PC-9 (cell line): ENCODE results near the gene CELSR2. TPM values are rescaled to one million over a fixed set of nuclear protein-coding genes. Genes with fewer than 3 reads are reported as not detected.
"Not testable (repeated sequence)": the region's sequence is repeated elsewhere in the genome, so short reads cannot be mapped to it uniquely, and the experiment has no call there.

Source experiments
- BruUV-seq: library from RNA; stranded (reverse); fragments of 400-500 nt; replicated peaks from 2 replicates; lab custom pipeline; 2021; lab: Mats Ljungman, UMichigan
- CTCF ChIA-PET: fragments of 300-600 bp; sonication (Branson Sonifier 250); formaldehyde crosslinking; loops from one replicate; lab custom pipeline; 2022; ENCODE audit warnings: antibody characterized with exemption; lab: Charles Lee
- POLR2A ChIA-PET: fragments of 300-600 bp; sonication (Branson Sonifier 250); formaldehyde crosslinking; loops from one replicate; lab custom pipeline; 2022; ENCODE audit warnings: antibody characterized with exemption; ENCODE audit not compliant: unreplicated experiment; lab: Charles Lee
- DNase-seq, 2 experiments: peaks; one replicate each; pipeline versions ENCODE4 v3.0.0 to v3.0.0-alpha.2; 2015 to 2022; ENCODE audit warnings: mixed read lengths in 1 of 2
- H2AFZ ChIP-seq: fragments of 200-600 bp; sonication (generic); 2 replicates; pipeline ENCODE4 v1.8.1; 2017; ENCODE audit warnings: antibody characterized with exemption
- H3F3A ChIP-seq: fragments of 200-600 bp; sonication (generic); 2 replicates; pipeline ENCODE4 v1.8.1; 2017; ENCODE audit warnings: antibody characterized with exemption, mild to moderate bottlenecking, low read depth; ENCODE audit not compliant: insufficient read depth
- H3K27ac ChIP-seq: fragments of 200-600 bp; sonication (generic); 2 replicates; pipeline ENCODE4 v1.6.1; 2016; ENCODE audit warnings: mixed run types
- H3K27me3 ChIP-seq: fragments of 200-600 bp; sonication (generic); 2 replicates; pipeline ENCODE4 v1.6.1; 2016; ENCODE audit warnings: low read depth, mixed run types; ENCODE audit not compliant: insufficient read depth
- H3K36me3 ChIP-seq: fragments of 200-600 bp; sonication (generic); 2 replicates; pipeline ENCODE4 v1.6.1; 2016; ENCODE audit warnings: low read depth, mixed run types
- H3K4me1 ChIP-seq: fragments of 200-600 bp; sonication (generic); replicated peaks from 2 replicates; pipeline ENCODE4 v1.6.1; 2016; ENCODE audit warnings: mixed run types; ENCODE audit not compliant: insufficient read depth
- H3K4me2 ChIP-seq: fragments of 200-600 bp; sonication (generic); 2 replicates; pipeline ENCODE4 v1.6.1; 2017; ENCODE audit warnings: mixed run types
- H3K4me3 ChIP-seq: fragments of 200-600 bp; sonication (generic); 2 replicates; pipeline ENCODE4 v1.6.1; 2016; ENCODE audit warnings: mixed run types
- H3K79me2 ChIP-seq: fragments of 200-600 bp; sonication (generic); 2 replicates; pipeline ENCODE4 v1.6.1; 2017; ENCODE audit warnings: low read depth, mixed run types
- H3K9me2 ChIP-seq: fragments of 200-600 bp; sonication (generic); 2 replicates; pipeline ENCODE4 v1.8.1; 2017; ENCODE audit warnings: mild to moderate bottlenecking; ENCODE audit not compliant: insufficient read depth
- H3K9me3 ChIP-seq: fragments of 200-600 bp; sonication (generic); 2 replicates; pipeline ENCODE4 v1.8.1; 2016; ENCODE audit warnings: low read depth; ENCODE audit not compliant: insufficient read depth
- H4K20me1 ChIP-seq: fragments of 200-600 bp; sonication (generic); 2 replicates; pipeline ENCODE4 v1.8.1; 2017; ENCODE audit not compliant: insufficient read depth
- EZH2 ChIP-seq: fragments of 200-600 bp; sonication (generic); IDR thresholded peaks from 2 replicates; pipeline ENCODE4 v1.8.0; 2017; ENCODE audit warnings: antibody characterized with exemption, low read depth
- intact Hi-C: fragments of 100-400 bp; cut with micrococcal nuclease; formaldehyde crosslinking; loops from one replicate; pipeline ENCODE4 v1.10.0; 2022; ENCODE audit not compliant: unreplicated experiment
- total RNA-seq: library from RNA; stranded (reverse); gene quantifications from 2 replicates; pipeline ENCODE4 v1.2.3, GENCODE V29; 2021
- TF ChIP-seq, protein P1 (sequence below): fragments of 200-600 bp; sonication (generic); conservative IDR thresholded peaks from 2 replicates; pipeline ENCODE4 v1.6.1; 2017; ENCODE audit warnings: mixed run types, antibody characterized with exemption, mild to moderate bottlenecking, moderate library complexity

The CELSR2 gene
- total RNA-seq, 1 experiment from 2014 or later = 19.5 TPM

DNA sequence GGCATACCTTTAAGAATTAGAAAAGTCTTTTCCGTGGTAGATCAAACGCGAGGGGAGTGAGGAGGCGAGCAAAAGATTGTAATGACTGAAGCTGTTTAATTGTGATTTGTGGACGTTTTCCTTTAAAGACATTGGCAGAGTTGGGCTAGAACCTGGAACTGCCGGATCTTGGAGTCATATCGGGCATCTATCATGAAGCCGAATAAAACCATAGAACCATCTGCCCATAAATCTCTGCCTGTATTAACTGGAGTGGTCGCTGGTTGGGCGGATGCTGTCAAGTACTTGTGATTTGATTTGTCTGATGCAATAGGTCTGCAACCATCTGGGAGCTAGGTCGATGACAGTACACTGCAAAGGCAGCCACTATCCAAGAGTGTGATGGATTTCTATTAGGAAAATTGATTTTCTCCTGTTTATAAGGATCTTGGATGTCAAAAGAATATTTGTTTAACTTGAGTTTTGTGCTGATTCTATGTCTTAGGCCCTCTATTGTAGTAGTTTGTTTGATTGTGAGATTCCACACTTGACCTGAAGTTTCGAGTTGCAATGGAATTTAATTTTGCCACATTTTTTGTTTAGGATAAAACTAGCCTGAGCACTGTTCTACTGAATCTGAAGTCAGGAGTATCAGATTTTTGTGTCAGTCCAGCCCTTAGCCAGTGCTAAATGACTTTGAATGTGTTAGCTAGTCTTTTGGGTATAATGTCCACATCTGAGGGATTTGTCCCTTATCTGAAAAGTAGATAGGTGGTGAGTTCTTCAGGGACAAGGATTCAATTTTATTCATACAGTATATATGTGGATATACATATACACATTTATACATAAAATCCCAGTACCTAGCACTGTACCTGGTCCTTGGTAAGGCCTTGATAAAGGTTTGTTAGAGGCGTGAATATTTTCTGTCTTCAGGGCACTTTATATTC is 34.4 kb upstream of the CELSR2 start:
- H3K9me3 ChIP-seq = no peaks in the 10 kb centered on the region
- H4K20me1 ChIP-seq = peaks cover 23% of the 10 kb centered on the region
- intact Hi-C loops = loop anchor here (2.0 kb wide), 1 partner anchor 18 kb away; no protein-coding TSS in a partner anchor
- CTCF ChIA-PET = interaction anchor here (0.7 to 0.8 kb wide), 2 partner anchors 16 to 319 kb away, joined by 3 to 4 read pairs; no protein-coding TSS in a partner anchor
- TF ChIP-seq, protein P1, sequence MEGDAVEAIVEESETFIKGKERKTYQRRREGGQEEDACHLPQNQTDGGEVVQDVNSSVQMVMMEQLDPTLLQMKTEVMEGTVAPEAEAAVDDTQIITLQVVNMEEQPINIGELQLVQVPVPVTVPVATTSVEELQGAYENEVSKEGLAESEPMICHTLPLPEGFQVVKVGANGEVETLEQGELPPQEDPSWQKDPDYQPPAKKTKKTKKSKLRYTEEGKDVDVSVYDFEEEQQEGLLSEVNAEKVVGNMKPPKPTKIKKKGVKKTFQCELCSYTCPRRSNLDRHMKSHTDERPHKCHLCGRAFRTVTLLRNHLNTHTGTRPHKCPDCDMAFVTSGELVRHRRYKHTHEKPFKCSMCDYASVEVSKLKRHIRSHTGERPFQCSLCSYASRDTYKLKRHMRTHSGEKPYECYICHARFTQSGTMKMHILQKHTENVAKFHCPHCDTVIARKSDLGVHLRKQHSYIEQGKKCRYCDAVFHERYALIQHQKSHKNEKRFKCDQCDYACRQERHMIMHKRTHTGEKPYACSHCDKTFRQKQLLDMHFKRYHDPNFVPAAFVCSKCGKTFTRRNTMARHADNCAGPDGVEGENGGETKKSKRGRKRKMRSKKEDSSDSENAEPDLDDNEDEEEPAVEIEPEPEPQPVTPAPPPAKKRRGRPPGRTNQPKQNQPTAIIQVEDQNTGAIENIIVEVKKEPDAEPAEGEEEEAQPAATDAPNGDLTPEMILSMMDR = no peak
- no peak for TF ChIP-seq EZH2
- H3K36me3 ChIP-seq = peaks cover 37% of the 10 kb centered on the region
- peak overlapping the region; percentile 93 for H3K4me2 ChIP-seq
- peak; percentile 25 to 80 for DNase-seq
- H3F3A ChIP-seq = peaks cover 24% of the 10 kb centered on the region; the same call in 1 of the 2 replicates
- POLR2A ChIA-PET = interaction anchor here (0.5 to 0.9 kb wide), 4 partner anchors 9 to 1230 kb away, joined by 3 to 29 read pairs (median 6); partner anchors contain the start of gene TAF13
- H3K4me3 ChIP-seq = peak overlapping the region; percentile 87
- peak overlapping the region; percentile 91 for H3K27ac ChIP-seq
- H3K79me2 ChIP-seq = peaks cover 58% of the 10 kb centered on the region
- no peaks in the 10 kb centered on the region for H3K9me2 ChIP-seq
- H2AFZ ChIP-seq = peak overlapping the region; percentile 72; the same call in 1 of the 2 replicates
- no peaks in the 10 kb centered on the region for H3K27me3 ChIP-seq
- BruUV-seq = no TSS peak
- peaks cover 32% of the 10 kb centered on the region for H3K4me1 ChIP-seq

DNA sequence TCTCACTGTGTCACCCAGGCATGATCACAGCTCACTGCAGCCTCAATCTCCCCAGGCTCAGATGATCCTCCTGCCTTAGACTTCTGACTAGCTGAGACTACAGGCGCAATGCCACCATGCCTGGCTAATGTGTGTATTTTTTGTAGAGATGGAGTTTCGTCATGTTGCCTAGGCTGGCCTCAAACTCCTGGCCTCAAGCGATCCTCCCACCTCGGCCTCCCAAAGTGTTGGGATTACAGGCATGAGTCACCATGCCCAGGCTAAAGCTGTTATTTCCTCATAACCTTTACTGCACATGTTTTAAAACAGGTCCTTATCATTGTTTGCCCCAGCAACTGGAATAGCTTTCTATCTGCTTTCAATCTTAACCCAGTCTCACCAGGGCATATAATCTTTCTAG is 32.7 kb upstream of the CELSR2 start:
- H3K4me2 ChIP-seq = peak overlapping the region; percentile 93
- peak overlapping the region; percentile 87; the same call in 1 of the 2 replicates for H3K4me3 ChIP-seq
- H3K27ac ChIP-seq = peak overlapping the region; percentile 91

DNA sequence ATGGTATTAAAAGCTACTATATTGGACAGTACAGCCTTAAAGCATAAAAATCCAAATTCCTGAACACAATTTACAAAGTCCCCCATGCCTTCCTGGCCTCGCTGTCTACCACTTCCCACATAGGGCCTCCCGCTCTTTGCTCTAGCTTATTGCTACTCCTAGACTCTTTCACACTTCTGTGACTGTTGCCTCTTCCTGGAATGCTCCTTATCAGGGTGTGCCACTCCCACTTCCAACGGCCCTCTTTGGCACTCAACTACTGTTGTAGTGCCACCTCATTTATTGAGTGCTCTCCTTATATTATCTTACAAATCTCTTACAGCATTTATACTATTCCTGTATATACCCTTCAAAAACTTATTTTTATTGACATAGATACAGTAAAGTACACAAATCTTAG is 30.8 kb upstream of the CELSR2 start:
- peak in 1 of 2 experiments; percentile 37 for DNase-seq
- peaks cover 65% of the 10 kb centered on the region for H3K36me3 ChIP-seq
- CTCF ChIA-PET = interaction anchor here (0.7 kb wide), 1 partner anchor 181 kb away, joined by 5 read pairs; no protein-coding TSS in a partner anchor
- peaks cover 46% of the 10 kb centered on the region for H3F3A ChIP-seq
- H3K4me3 ChIP-seq = no peak overlapping the region
- peaks cover 56% of the 10 kb centered on the region for H4K20me1 ChIP-seq
- no TSS peak for BruUV-seq
- H3K4me2 ChIP-seq = no peak overlapping the region
- no peak overlapping the region for H2AFZ ChIP-seq
- H3K27me3 ChIP-seq = no peaks in the 10 kb centered on the region
- H3K4me1 ChIP-seq = peaks cover 35% of the 10 kb centered on the region
- POLR2A ChIA-PET = interaction anchor here (0.6 kb wide), 1 partner anchor 35 kb away, joined by 3 read pairs; no protein-coding TSS in a partner anchor
- H3K9me3 ChIP-seq = no peaks in the 10 kb centered on the region
- H3K27ac ChIP-seq = no peak overlapping the region
- H3K79me2 ChIP-seq = peaks cover 92% of the 10 kb centered on the region
- no peaks in the 10 kb centered on the region for H3K9me2 ChIP-seq
- TF ChIP-seq, protein P1 = no peak
- no peak for TF ChIP-seq EZH2
- intact Hi-C loops = no loop called here

More for the DNA sequence above, 32.7 kb upstream of the CELSR2 start:
- Histone ChIP-seq H3K4me1 (peaks cover 36% of the 10 kb centered on the region), H3K9me2 (no peaks in the 10 kb centered on the region), H4K20me1 (peaks cover 40% of the 10 kb centered on the region), H3K9me3 (no peaks in the 10 kb centered on the region), H3F3A (peaks cover 31% of the 10 kb centered on the region), H2AFZ (no peak overlapping the region), H3K36me3 (peaks cover 52% of the 10 kb centered on the region), H3K79me2 (peaks cover 75% of the 10 kb centered on the region), H3K27me3 (no peaks in the 10 kb centered on the region)
- no TSS peak for BruUV-seq
- CTCF ChIA-PET = no interaction called here
- intact Hi-C loops = no loop called here
- peak in 1 of 2 experiments; percentile 52 for DNase-seq
- TF ChIP-seq, protein P1 = no peak
- TF ChIP-seq EZH2 = no peak
- POLR2A ChIA-PET = no interaction called here

DNA sequence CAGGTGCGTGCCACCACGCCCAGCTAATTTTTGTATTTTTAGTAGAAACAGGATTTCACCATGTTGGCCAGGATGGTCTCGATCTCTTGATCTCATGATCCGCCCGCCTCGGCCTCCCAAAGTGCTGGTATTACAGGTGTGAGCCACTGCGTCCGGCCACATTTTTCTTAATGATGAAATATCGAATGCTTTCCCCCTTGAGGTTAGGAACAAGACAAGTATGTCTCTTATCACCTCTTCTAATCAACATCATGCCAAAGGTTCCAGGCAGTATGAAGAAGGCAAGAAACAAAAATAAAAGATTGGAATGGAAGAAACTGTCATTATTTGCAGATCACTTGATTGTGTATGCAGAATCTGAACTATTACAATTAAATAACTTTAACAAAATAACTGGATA is 28.1 kb upstream of the CELSR2 start:
- peaks cover 56% of the 10 kb centered on the region for H4K20me1 ChIP-seq

More for the DNA sequence above, 28.1 kb upstream of the CELSR2 start:
- peaks cover 88% of the 10 kb centered on the region for H3K79me2 ChIP-seq
- H3K9me3 ChIP-seq, H3K4me2 ChIP-seq, H3K27me3 ChIP-seq, H2AFZ ChIP-seq, H3K4me3 ChIP-seq, intact Hi-C loops, H3K27ac ChIP-seq, CTCF ChIA-PET, BruUV-seq, H3K9me2 ChIP-seq: not testable (repeated sequence)
- POLR2A ChIA-PET = interaction anchor here (0.6 kb wide), 1 partner anchor 532 kb away, joined by 4 read pairs; no protein-coding TSS in a partner anchor
- H3K36me3 ChIP-seq = peaks cover 62% of the 10 kb centered on the region
- peak in 1 of 2 experiments; percentile 36 for DNase-seq
- peaks cover 69% of the 10 kb centered on the region for H3F3A ChIP-seq
- peaks cover 45% of the 10 kb centered on the region for H3K4me1 ChIP-seq
